K562 (cell line): ENCODE measurements around the gene HSPA1L. TPM values are rescaled to one million over a fixed set of nuclear protein-coding genes. Genes with fewer than 3 reads are reported as not detected.

Source experiments
- ATAC-seq: fragments of 200-7000 bp; cut with Tn5 transposase; 3 replicates; pipeline ENCODE4 v1.9.1; 2020; ENCODE audit warnings: moderate library complexity
- BruUV-seq: library from RNA; stranded (reverse); fragments of 400-500 nt; replicated peaks from 2 replicates; lab custom pipeline; 2021; lab: Mats Ljungman, UMichigan
- CTCF ChIA-PET: fragments of 300-600 bp; formaldehyde crosslinking; extraction: SDS; loops from one replicate; lab custom pipeline; 2021; ENCODE audit warnings: low intra/inter-chr PET ratio; lab: Yijun Ruan, JAX
- POLR2A ChIA-PET: fragments of 300-600, 350-650 bp; sonication (Branson Sonifier 250); formaldehyde crosslinking; extraction: SDS; loops from one replicate; lab custom pipeline; 2021; ENCODE audit warnings: antibody characterized with exemption, inconsistent platforms; lab: Yijun Ruan, JAX
- DNase-seq, 4 experiments: peaks; one replicate each; pipeline versions ENCODE4 v3.0.0 to v3.0.0-alpha.2; 2011 to 2018; ENCODE audit warnings: low spot score in 3 of 4, mixed read lengths in 3 of 4; ENCODE audit errors: extremely low read depth in 1 of 4
- FAIRE-seq: peaks from 2 replicates; lab custom pipeline; 2011; peaks lifted over from hg19 to GRCh38; lab: Jason Lieb, UNC
- H2AFZ ChIP-seq: 2 replicates; pipeline ENCODE4 v1.6.0; 2011; ENCODE audit warnings: low read depth, low read length, control low read depth, inconsistent platforms
- H3K27ac ChIP-seq: fragments of 200-600 bp; 3 replicates; pipeline ENCODE4 v1.8.0; 2011; ENCODE audit warnings: low read depth, mild to moderate bottlenecking, control low read depth, inconsistent platforms, low read length, moderate library complexity, mixed read lengths; ENCODE audit errors: extremely low read depth
- H3K27me3 ChIP-seq, 2 experiments: fragments of 300-600 bp in 1 of 2; 2 replicates in 1 of 2; 3 replicates in 1 of 2; pipeline versions ENCODE4 v1.6.0 to v1.8.0; 2011; ENCODE audit warnings: inconsistent platforms in 2 of 2, low read length in 2 of 2, mild to moderate bottlenecking in 1 of 2, mixed read lengths in 1 of 2, moderate library complexity in 1 of 2; ENCODE audit not compliant: control insufficient read depth in 2 of 2, insufficient read depth in 2 of 2
- H3K36me3 ChIP-seq: fragments of 300-600 bp; 3 replicates; pipeline ENCODE4 v1.8.0; 2011; ENCODE audit warnings: mild to moderate bottlenecking, low read length, inconsistent platforms; ENCODE audit not compliant: control insufficient read depth, insufficient read depth
- H3K4me1 ChIP-seq, 2 experiments: fragments of 200-600 bp in 1 of 2; replicated peaks in 1 of 2; 2 replicates in 1 of 2; 3 replicates in 1 of 2; pipeline versions ENCODE4 v1.5.1 to v1.8.0; 2011; ENCODE audit warnings: inconsistent platforms in 2 of 2, low read length in 2 of 2, mild to moderate bottlenecking in 1 of 2, mixed read lengths in 1 of 2, moderate library complexity in 1 of 2; ENCODE audit not compliant: control insufficient read depth in 2 of 2, insufficient read depth in 2 of 2
- H3K4me2 ChIP-seq: 2 replicates; pipeline ENCODE4 v1.6.1; 2011; ENCODE audit warnings: low read length, control low read depth, inconsistent platforms, mixed read lengths; ENCODE audit not compliant: insufficient read depth
- H3K4me3 ChIP-seq: fragments of 200-600 bp; sonication (generic), shearing (Covaris generic); 2 replicates; pipeline ENCODE4 v1.5.1; 2016; ENCODE audit warnings: control low read depth, inconsistent platforms
- H3K79me2 ChIP-seq: fragments of 200-600 bp; 3 replicates; pipeline ENCODE4 v1.8.0; 2011; ENCODE audit warnings: low read length, inconsistent platforms; ENCODE audit not compliant: control insufficient read depth, insufficient read depth
- H3K9ac ChIP-seq, 2 experiments: 2 replicates each; pipeline versions ENCODE4 v1.6.0 to v1.6.1; 2011; ENCODE audit warnings: low read depth in 2 of 2, low read length in 2 of 2, control low read depth in 1 of 2, inconsistent platforms in 1 of 2, mild to moderate bottlenecking in 1 of 2, mixed read lengths in 1 of 2; ENCODE audit not compliant: insufficient read depth in 1 of 2
- H3K9me1 ChIP-seq: one replicate; pipeline ENCODE4 v1.6.0; 2011; ENCODE audit warnings: inconsistent platforms, mild to moderate bottlenecking, low read length, moderate library complexity; ENCODE audit not compliant: control insufficient read depth, insufficient read depth
- H3K9me3 ChIP-seq: replicated peaks from 2 replicates; pipeline ENCODE4 v1.5.1; 2011; ENCODE audit warnings: low read depth, low read length, inconsistent platforms; ENCODE audit not compliant: control insufficient read depth, insufficient read depth
- H4K20me1 ChIP-seq: replicated peaks from 2 replicates; pipeline ENCODE4 v1.6.1; 2011; ENCODE audit warnings: low read length, inconsistent platforms, mixed read lengths; ENCODE audit not compliant: control insufficient read depth, insufficient read depth
- CEBPG ChIP-seq, 3 experiments: fragments of 200-800 bp in 1 of 3; sonication (Bioruptor generic) in 1 of 3; sonication (generic) in 1 of 3; formaldehyde crosslinking in 1 of 3; IDR thresholded peaks in 2 of 3; conservative IDR thresholded peaks in 1 of 3; 2 replicates each; pipeline versions ENCODE4 v1.6.1 to v1.8.0; 2016 to 2022; ENCODE audit warnings: missing compliant biosample characterization in 2 of 3, missing genetic modification characterization in 2 of 3, mild to moderate bottlenecking in 1 of 3, missing genetic modification reagents in 1 of 3
- NFXL1 ChIP-seq: fragments of 450-650 bp; formaldehyde crosslinking; IDR thresholded peaks from 2 replicates; pipeline ENCODE4 v1.4.0; 2021; ENCODE audit warnings: mild to moderate bottlenecking
- REST ChIP-seq, 2 experiments: fragments of 450-650 bp; formaldehyde crosslinking in 1 of 2; IDR thresholded peaks; 2 replicates each; pipeline versions ENCODE4 v1.4.0 to v1.6.1; 2014 to 2020; ENCODE audit warnings: mild to moderate bottlenecking in 2 of 2, borderline replicate concordance in 1 of 2, low read depth in 1 of 2
- U2AF1 ChIP-seq: fragments of 200-400 bp; formaldehyde crosslinking; optimal IDR thresholded peaks from 2 replicates; pipeline ENCODE3; 2017; ENCODE audit warnings: mild to moderate bottlenecking, low read depth, low read length, moderate library complexity
- ZEB2 ChIP-seq: fragments of 450-650 bp; IDR thresholded peaks from 2 replicates; pipeline ENCODE4 v1.6.1; 2016
- ZNF134 ChIP-seq: fragments of 250-450 bp; sonication (Bioruptor Pico); conservative IDR thresholded peaks from 2 replicates; pipeline ENCODE4 v1.4.0; 2020
- ZNF583 ChIP-seq: fragments of 250-450 bp; sonication (Bioruptor Pico); IDR thresholded peaks from 2 replicates; pipeline ENCODE4 v1.4.0; 2020
- ZNF586 ChIP-seq: fragments of 450-650 bp; formaldehyde crosslinking; conservative IDR thresholded peaks from 2 replicates; pipeline ENCODE4 v1.4.0; 2020; ENCODE audit warnings: mild to moderate bottlenecking, moderate library complexity
- WGBS: fragments of 100-300 bp; shearing (Covaris generic); methylation state at CpG from one replicate; pipeline ENCODE4 v1.1.6; 2016; ENCODE audit warnings: low coverage, mixed read lengths; ENCODE audit not compliant: insufficient coverage; ENCODE audit errors: missing lambda C conversion rate; 5-methylcytosine and 5-hydroxymethylcytosine counted together
- in situ Hi-C: fragments of 300-500 bp; cut with MboI; formaldehyde crosslinking; loops from 4 replicates; pipeline ENCODE4 v1.15.0; 2018; ENCODE audit warnings: inconsistent platforms, mixed read lengths
- intact Hi-C: fragments of 100-400 bp; cut with micrococcal nuclease; formaldehyde crosslinking; loops from 2 replicates; pipeline ENCODE4 v1.14.2; 2022
- polyA plus RNA-seq, 8 experiments: library from polyadenylated mRNA; depleted of rRNA in 4 of 8; stranded (reverse) in 5 of 8; unstranded in 3 of 8; fragments of >200 nt; fragmentation: Nextera tagmentation in 2 of 8; fragmentation: Illumina TruSeq in 1 of 8; extraction: Ambion mirVana in 2 of 8; extraction: Trizol in 1 of 8; gene quantifications; 2 replicates each; pipeline versions ENCODE4 v1.2.1 to v1.2.3, GENCODE V29; 2011 to 2014; ENCODE audit warnings: inconsistent platforms in 1 of 8, missing spikeins in 1 of 8
- total RNA-seq, 7 experiments: library from RNA; depleted of rRNA in 6 of 7; stranded (reverse); fragments of >200 nt in 6 of 7; fragmentation: Illumina TruSeq in 2 of 7; extraction: Trizol in 2 of 7; gene quantifications; 2 replicates each; pipeline versions ENCODE4 v1.2.1 to v1.2.3, GENCODE V29; 2011 to 2021; ENCODE audit warnings: low replicate concordance in 1 of 7

The HSPA1L gene
- total and polyA plus RNA-seq, 9 of the 15 experiments (the other 6 are each of a cell fraction or from before 2014, with no cell fraction given): 0.14 to 2.1 (median 1.3) TPM

- Histone ChIP-seq H3K27me3 (no peaks in the 10 kb centered on the region), H3K9me3 (no peaks in the 10 kb centered on the region), H4K20me1 (no peaks in the 10 kb centered on the region), H3K9me1 (peaks cover 4% of the 10 kb centered on the region), H3K79me2 (no peaks in the 10 kb centered on the region), H3K4me1 (peaks cover 18 to 47% of the 10 kb centered on the region in 2 experiments; a peak in 4 of 5 replicates), H3K27ac (no peak overlapping the region), H3K9ac (peak overlapping the region in 1 of 2 experiments; percentile 72; a peak in 2 of 4 replicates), H3K36me3 (peaks cover 30% of the 10 kb centered on the region; the same call in 2 of the 3 replicates), H2AFZ (no peak overlapping the region), H3K4me3 (no peak overlapping the region), H3K4me2 (no peak overlapping the region)
- ChIA-PET CTCF (interaction anchor here (1.4 kb wide), 1 partner anchor 86 kb away, joined by 4 read pairs; the partner anchor contains the start of gene LY6G5C), POLR2A (interaction anchor here (0.7 to 5.9 kb wide), 20 partner anchors 7 to 106 kb away, joined by 3 to 75 read pairs (median 3); partner anchors contain the start of genes C6orf47, CLIC1, HSPA1B and LSM2)
- no peak for ATAC-seq
- in situ Hi-C loops (loop anchor here (5.0 kb wide), 1 partner anchor 79 kb away; no protein-coding TSS in a partner anchor), intact Hi-C loops (no loop called here)
- no peak for FAIRE-seq
- no TSS peak for BruUV-seq
- peak in 1 of 4 experiments; percentile 62 for DNase-seq
- 76% methylated on average over 42 of the region's 42 CpGs for WGBS
- no peak for TF ChIP-seq REST (IDR thresholded peaks at IDR 0.05; ENCODE audit: borderline replicate concordance)
- TF ChIP-seq REST (CRISPR knock-in tag; IDR thresholded peaks at IDR 0.05; ENCODE audit: low read depth): no peak
- TF ChIP-seq ZNF586: no peak
- TF ChIP-seq ZNF134: no peak
- TF ChIP-seq NFXL1 (CRISPR knock-in tag): no peak
- TF ChIP-seq ZNF583: no peak
- no peak for TF ChIP-seq U2AF1
- no peak for TF ChIP-seq ZEB2
- TF ChIP-seq CEBPG (CRISPR knock-in tag; IDR thresholded peaks at IDR 0.05): no peak
- TF ChIP-seq CEBPG (tag; conservative IDR thresholded peaks at IDR 0.05 in 1 of 2, IDR thresholded peaks at IDR 0.05 in 1 of 2): no peak
Measured at GRCh38 chr6:31765910-31766794, 48.9 kb downstream of the HSPA1L start.
